Measurements from ENCODE around the gene ZSCAN16.
A peak's percentile ranks its signal among the peaks of the same experiment; 100 is the strongest.

ZSCAN16 gene

DNA sequence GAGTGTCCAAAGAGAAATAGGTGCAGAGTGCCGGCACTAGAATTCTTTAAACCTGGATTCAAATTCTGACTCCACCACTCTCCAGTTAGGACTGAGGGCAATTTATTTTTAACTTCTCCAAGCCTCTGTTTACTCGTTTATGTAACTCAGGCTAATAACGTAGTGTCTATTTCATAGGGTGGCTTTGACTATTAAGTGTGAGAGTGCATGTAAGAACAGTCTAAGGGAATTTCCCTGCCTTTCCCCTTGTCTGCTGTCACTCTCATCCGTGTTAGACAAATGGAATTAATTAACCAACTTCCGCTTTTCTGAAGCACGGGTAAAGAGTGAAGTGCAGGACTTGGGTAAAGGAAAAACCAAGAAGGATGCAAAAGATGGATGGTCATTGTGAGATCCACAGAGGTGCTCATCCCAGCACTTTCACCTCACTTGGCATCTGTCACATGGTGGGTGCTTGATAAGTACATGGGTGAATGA is 13.1 kb downstream of the ZSCAN16 start:
- TF ChIP-seq, protein P1, sequence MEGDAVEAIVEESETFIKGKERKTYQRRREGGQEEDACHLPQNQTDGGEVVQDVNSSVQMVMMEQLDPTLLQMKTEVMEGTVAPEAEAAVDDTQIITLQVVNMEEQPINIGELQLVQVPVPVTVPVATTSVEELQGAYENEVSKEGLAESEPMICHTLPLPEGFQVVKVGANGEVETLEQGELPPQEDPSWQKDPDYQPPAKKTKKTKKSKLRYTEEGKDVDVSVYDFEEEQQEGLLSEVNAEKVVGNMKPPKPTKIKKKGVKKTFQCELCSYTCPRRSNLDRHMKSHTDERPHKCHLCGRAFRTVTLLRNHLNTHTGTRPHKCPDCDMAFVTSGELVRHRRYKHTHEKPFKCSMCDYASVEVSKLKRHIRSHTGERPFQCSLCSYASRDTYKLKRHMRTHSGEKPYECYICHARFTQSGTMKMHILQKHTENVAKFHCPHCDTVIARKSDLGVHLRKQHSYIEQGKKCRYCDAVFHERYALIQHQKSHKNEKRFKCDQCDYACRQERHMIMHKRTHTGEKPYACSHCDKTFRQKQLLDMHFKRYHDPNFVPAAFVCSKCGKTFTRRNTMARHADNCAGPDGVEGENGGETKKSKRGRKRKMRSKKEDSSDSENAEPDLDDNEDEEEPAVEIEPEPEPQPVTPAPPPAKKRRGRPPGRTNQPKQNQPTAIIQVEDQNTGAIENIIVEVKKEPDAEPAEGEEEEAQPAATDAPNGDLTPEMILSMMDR (IDR thresholded peaks at IDR 0.05; ENCODE audit: insufficient read depth, low read length, missing control alignments) = no peak
- POLR2A ChIA-PET = interaction anchor here (1.5 kb wide), 1 partner anchor 33 kb away, joined by 6 read pairs; no protein-coding TSS in a partner anchor
- no peak for DNase-seq (ENCODE audit: low read depth, low spot score)

GRCh38 chr6:28139860-28140543 is 15.6 kb downstream of the ZSCAN16 start:
- H3K4me3 ChIP-seq (ENCODE audit: low read depth, low read length) = no peak overlapping the region

More for the DNA sequence above, 13.1 kb downstream of the ZSCAN16 start:
- peak overlapping the region; percentile 93 for H3K4me3 ChIP-seq (ENCODE audit: low read depth, low read length)
- CTCF ChIA-PET = interaction anchor here (2.8 kb wide), 1 partner anchor 218 kb away, joined by 11 read pairs; no protein-coding TSS in a partner anchor

GRCh38 chr6:28140616-28141015 is 16.2 kb downstream of the ZSCAN16 start:
- POLR2A ChIA-PET = interaction anchor here (1.6 kb wide), 1 partner anchor 36 kb away, joined by 7 read pairs; no protein-coding TSS in a partner anchor
- H3K4me3 ChIP-seq (ENCODE audit: low read depth, low read length) = no peak overlapping the region
- CTCF ChIA-PET = interaction anchor here (1.0 to 4.1 kb wide), 5 partner anchors 10 to 216 kb away, joined by 3 to 20 read pairs (median 6); no protein-coding TSS in a partner anchor

More at GRCh38 chr6:28139860-28140543, 15.6 kb downstream of the ZSCAN16 start:
- ChIA-PET POLR2A (no interaction called here), CTCF (interaction anchor here (1.0 to 4.1 kb wide), 4 partner anchors 9 to 216 kb away, joined by 3 to 20 read pairs (median 6); no protein-coding TSS in a partner anchor)
- DNase-seq (ENCODE audit: low read depth, low spot score) = no peak
- TF ChIP-seq, protein P1 (IDR thresholded peaks at IDR 0.05; ENCODE audit: insufficient read depth, low read length, missing control alignments) = no peak

DNA sequence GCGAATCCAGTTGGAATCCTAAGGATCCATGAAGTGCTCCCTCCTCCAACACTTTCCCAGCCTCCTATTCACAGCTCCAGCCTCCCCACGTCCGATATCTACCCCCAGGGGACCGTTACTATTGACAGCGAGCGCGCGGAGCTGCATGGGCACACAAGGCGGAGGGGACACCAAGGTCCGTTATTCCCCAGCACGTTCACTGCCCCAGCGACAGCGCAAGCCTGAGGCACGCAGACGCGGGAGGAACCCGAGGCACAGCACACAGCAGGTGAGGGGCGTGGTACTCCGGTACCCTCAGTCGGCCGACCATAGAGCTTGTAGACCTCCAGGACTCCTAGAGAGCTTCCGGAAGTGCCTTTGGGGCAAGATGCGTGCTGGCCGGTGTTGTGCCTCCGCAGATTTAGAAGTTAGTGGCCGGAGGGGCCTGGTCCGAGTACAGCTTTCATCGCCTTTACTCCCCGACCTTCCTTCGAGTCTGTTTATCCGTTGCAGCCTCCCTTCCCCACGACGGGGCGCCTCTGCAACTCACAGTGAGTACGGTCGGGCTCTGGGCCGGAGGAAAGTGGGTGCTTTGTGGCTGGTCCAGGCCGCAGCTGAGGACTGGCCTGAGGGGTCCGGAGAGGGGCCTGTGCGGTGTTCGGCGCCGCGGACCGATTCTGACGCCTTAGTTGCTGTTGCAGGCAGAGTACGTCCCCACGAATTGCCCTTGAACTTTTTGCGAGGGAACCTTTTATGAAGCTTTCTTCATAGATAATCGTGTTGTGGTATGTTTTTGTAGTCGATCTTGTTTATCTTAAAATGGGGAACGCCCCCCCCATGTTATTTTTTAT is 17.3 kb downstream of the ZSCAN16 start, which contains the start of gene ZKSCAN8:
Gene ZKSCAN8, plus strand, starts transcription at position 384 of the 830 bp plus-strand sequence. CDS start 6,525 bp downstream, outside the sequence.
- TF ChIP-seq, protein P1 (IDR thresholded peaks at IDR 0.05; ENCODE audit: insufficient read depth, low read length, missing control alignments) = no peak
- no peak for DNase-seq (ENCODE audit: low read depth, low spot score)
- POLR2A ChIA-PET = interaction anchor here (0.6 to 1.6 kb wide), 8 partner anchors 17 to 217 kb away, joined by 3 to 8 read pairs (median 4); partner anchors contain the start of genes ZKSCAN4, ZSCAN16 and ZSCAN26
- CTCF ChIA-PET = interaction anchor here (0.5 to 4.1 kb wide), 12 partner anchors 9 to 257 kb away, joined by 3 to 20 read pairs (median 4); no protein-coding TSS in a partner anchor
- peak within 1 kb of the TSS; percentile 90 for H3K4me3 ChIP-seq (ENCODE audit: low read depth, low read length)

More at GRCh38 chr6:28140616-28141015, 16.2 kb downstream of the ZSCAN16 start:
- no peak for DNase-seq (ENCODE audit: low read depth, low spot score)
- TF ChIP-seq, protein P1 (IDR thresholded peaks at IDR 0.05; ENCODE audit: insufficient read depth, low read length, missing control alignments) = no peak

- H3K4me3 ChIP-seq (ENCODE audit: low read depth, low read length) = peak overlapping the region; percentile 90
- POLR2A ChIA-PET = interaction anchor here (1.5 kb wide), 1 partner anchor 109 kb away, joined by 8 read pairs; the partner anchor contains the start of gene ZKSCAN4
- TF ChIP-seq, protein P1 (IDR thresholded peaks at IDR 0.05; ENCODE audit: insufficient read depth, low read length, missing control alignments) = no peak
- DNase-seq (ENCODE audit: low read depth, low spot score) = no peak
- CTCF ChIA-PET = interaction anchor here (1.3 to 4.1 kb wide), 3 partner anchors 10 to 214 kb away, joined by 3 to 20 read pairs (median 4); no protein-coding TSS in a partner anchor
These were observed 18.0 kb downstream of the ZSCAN16 start for GRCh38 chr6:28142446-28142845.

All from AG04449 (cell line).